Measurements from ENCODE around the gene DIPK2A.

Gene DIPK2A

DNA sequence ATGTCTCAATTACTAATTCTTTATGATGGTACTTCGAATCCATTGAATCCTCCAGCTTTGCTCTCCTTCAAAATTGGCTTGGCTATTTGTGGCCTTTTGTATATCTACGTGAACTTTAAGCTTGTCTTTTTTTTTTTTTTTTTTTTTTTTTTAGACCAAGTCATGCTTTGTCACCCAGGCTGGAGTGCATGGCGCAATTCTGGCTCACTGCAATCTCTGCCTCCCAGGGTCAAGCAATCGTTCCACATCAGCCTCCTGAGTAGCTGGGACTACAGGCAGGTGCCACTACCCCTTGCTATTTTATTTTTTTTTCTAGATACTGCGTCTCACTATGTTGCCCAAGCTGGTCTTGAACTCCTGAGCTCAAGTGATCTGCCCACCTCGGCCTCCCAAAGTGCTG is 7.7 kb upstream of the DIPK2A start:
- peaks cover 8% of the 10 kb centered on the region for H3K9me3 Mint-ChIP-seq (ENCODE audit: low read depth)
- H3K4me1 Mint-ChIP-seq (ENCODE audit: low read depth) = no peaks in the 10 kb centered on the region
- H3K4me3 Mint-ChIP-seq = no peak overlapping the region
- H3K27me3 Mint-ChIP-seq = peaks cover 14% of the 10 kb centered on the region
- H3K36me3 Mint-ChIP-seq = peaks cover 2% of the 10 kb centered on the region
- H3K27ac Mint-ChIP-seq = no peak overlapping the region

DNA sequence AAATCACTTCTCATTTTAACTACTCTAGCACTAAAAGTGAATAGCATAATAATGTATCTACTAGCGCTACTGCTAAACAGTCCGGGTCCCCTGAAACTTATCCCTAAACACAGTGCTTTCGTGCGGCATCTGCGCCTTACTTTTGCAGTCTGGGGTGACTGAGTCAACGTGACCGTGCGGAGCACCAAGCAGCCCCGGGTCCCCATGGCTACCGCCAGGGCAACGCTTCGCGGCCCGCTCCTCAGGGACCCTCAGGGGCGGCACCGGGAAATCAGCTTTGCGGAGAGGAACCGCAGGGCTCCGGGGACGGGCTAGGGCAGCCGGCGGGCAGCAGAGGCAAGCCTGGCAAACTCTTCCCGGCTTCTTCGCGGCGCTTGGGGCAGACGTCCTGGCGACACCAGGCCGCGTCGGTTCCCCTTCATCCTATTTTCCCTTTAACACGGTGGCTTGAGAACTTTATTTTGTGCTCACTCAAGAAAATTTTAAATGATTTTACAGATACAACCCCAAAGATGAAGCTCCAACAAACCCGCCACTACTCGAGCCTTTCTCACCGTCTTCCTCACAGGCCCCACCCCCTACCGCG is 757 bp upstream of the DIPK2A start:
- Mint-ChIP-seq H3K36me3 (no peaks in the 10 kb centered on the region), H3K9me3 (ENCODE audit: low read depth) (no peaks in the 10 kb centered on the region), H3K27ac (peak overlapping the region; percentile 91), H3K4me1 (ENCODE audit: low read depth) (peaks cover 28% of the 10 kb centered on the region), H3K27me3 (peaks cover 5% of the 10 kb centered on the region), H3K4me3 (peak overlapping the region; percentile 96)

DNA sequence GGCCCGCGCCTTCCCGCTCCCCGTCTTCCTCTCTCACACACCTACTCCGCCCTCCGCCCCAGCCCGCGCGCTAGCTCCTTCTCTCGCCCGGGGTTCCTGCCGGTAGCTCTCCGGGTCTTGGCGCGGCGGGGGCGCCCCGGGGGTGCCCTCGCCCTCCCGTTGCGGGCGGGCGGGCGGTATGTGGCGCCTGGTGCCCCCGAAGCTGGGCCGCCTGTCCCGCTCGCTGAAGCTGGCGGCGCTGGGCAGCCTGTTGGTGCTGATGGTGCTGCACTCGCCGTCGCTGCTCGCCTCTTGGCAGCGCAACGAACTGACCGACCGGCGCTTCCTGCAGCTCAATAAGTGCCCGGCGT is 507 bp downstream of the DIPK2A start:
- peaks cover 39% of the 10 kb centered on the region for H3K4me1 Mint-ChIP-seq (ENCODE audit: low read depth)
- H3K27me3 Mint-ChIP-seq = peaks cover 3% of the 10 kb centered on the region
- peak overlapping the region; percentile 91 for H3K27ac Mint-ChIP-seq
- no peaks in the 10 kb centered on the region for H3K9me3 Mint-ChIP-seq (ENCODE audit: low read depth)
- peak overlapping the region; percentile 96 for H3K4me3 Mint-ChIP-seq
- H3K36me3 Mint-ChIP-seq = no peaks in the 10 kb centered on the region

DNA sequence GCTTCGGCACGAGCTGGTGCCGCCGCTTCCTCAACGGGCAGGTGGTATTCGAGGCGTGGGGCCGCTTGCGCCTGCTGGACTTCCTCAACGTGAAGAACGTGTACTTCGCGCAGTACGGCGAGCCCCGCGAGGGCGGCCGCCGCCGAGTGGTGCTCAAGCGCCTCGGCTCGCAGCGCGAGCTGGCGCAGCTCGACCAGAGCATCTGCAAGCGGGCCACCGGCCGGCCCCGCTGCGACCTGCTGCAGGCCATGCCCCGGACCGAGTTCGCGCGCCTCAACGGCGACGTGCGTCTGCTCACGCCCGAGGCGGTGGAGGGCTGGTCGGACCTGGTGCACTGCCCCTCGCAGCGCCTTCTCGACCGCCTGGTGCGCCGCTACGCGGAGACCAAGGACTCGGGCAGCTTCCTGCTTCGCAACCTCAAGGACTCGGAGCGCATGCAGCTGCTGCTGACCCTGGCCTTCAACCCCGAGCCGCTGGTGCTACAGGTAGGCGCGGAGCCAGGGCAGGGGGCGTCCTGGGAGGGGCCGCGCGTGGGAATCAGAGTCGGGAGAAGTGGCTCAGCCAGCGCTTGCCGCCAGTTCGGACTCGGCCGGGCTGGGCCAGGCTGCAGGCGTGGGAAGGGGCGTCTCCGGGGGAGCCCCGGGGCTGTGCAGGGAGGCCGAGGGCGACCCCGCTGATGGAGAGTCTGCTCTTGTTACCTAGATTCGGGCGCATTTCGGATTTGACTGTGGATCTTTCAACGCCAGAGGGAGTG is 1.1 kb downstream of the DIPK2A start:
- Mint-ChIP-seq H3K27me3 (peaks cover 3% of the 10 kb centered on the region), H3K4me1 (ENCODE audit: low read depth) (peaks cover 43% of the 10 kb centered on the region), H3K27ac (peak overlapping the region; percentile 79), H3K9me3 (ENCODE audit: low read depth) (no peaks in the 10 kb centered on the region), H3K36me3 (no peaks in the 10 kb centered on the region), H3K4me3 (peak overlapping the region; percentile 96)

DNA sequence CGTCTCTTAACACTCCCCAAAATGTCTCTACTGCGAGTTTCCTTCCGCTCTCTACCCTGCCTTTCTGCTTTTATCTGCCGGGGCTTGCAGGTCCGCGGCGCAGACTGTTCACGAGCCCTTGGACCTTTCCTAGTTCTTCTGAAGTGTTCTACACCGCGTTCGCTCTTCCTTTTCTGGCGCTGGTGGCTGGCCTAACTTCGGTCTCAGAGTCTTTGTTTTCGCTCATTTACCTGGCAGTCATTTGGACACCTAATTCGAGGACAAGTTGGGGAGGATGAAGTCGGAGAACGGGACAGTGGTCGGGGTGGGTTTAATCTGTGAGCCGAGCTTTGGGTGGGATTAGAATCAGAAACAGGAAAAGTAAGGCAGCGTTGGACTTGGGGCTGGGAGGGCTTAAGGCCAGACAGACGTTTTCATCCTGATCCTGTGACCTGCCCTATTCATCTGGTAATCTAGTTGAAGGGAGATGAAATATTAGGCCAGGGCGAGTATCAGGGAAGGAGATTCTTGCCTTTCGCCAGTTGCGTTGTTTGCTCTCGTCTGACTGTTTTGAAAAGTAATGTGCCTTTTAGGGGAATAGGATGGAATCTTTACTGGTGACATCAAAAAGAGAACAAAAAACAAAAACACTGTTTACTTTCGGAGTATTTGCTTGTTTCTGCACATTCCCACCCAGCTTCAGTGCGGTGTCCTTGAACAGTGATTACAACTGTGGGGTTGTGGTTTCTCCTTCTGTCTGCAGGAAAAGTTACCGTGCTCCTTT is 1.8 kb downstream of the DIPK2A start:
- Mint-ChIP-seq H3K4me3 (peak overlapping the region; percentile 90), H3K9me3 (ENCODE audit: low read depth) (no peaks in the 10 kb centered on the region), H3K36me3 (no peaks in the 10 kb centered on the region), H3K27me3 (peaks cover 3% of the 10 kb centered on the region), H3K27ac (peak overlapping the region; percentile 79), H3K4me1 (ENCODE audit: low read depth) (peaks cover 50% of the 10 kb centered on the region)

DNA sequence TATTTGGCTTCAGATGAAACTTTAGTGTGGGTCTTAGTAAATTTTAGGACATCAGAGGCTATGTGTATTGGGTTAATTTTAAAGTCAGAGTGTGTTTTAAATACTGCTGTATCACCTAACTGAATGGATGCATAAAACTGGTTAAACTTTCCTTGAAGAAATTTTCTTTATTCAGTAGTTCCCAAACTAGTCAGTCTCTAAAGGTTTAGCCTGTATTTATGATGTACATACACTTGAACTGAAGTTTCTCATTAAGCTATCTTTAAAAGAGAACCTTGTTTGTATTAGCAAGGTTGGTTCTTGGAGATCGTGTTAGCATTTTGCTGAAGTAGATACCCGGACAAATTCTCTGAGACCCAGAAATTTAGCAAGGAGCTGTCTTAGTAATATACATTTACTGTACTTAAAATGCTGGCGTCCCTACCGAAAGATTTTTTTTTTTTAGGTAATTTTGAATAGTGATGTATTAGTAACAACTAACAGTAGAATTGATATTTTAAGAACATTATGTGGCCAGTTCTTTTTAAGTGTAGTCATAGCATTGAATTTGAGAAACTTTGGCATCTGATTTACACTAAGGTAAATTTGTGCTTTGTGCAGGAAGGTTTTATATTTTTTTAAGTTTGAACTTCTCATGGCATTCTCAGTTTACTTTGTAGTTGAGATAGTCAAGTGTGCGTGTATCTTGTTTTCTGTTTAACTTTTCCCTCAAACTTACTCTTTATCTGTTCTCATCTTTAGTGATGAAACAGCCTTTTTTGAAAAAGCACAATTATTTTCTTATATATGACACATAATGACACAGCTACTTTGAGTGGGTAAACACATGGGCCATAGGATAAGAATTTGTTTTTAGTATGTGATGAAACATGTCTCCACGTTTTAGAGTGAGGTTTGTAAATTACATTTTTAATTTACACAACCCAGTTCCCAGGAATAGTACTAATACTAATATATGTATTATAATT is 2.9 kb downstream of the DIPK2A start:
- Mint-ChIP-seq H3K27me3 (no peaks in the 10 kb centered on the region), H3K9me3 (ENCODE audit: low read depth) (no peaks in the 10 kb centered on the region), H3K36me3 (no peaks in the 10 kb centered on the region), H3K4me1 (ENCODE audit: low read depth) (peaks cover 56% of the 10 kb centered on the region), H3K4me3 (peak overlapping the region; percentile 90), H3K27ac (no peak overlapping the region)

DNA sequence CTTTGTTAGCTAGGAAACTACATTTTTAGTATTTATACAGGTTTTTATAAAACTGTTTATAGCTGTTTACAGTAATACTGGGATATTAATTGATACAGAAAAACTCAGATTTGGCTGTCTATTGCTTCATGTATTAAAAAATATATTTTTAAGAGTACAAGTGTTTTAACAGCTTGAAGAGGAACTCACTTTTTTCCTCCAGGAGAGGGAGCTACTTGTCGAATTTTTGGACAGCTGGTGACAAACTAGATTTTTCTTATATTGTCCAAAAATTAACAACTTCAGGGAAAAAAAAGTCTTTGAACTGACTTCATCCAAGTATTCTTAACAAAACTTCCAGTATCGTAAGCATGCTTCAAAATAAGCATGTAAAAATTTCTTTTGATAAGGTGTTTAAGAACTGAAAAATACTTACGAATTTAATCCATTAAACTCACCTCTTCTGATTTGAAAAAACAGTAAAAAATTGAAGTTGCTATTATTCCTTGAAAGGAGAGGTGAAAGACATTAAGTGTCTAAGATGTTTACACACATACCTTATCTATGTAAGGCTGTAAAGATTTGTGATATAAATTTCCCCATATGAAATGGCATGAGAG is 4.0 kb downstream of the DIPK2A start:
- H3K36me3 Mint-ChIP-seq = no peaks in the 10 kb centered on the region
- peaks cover 54% of the 10 kb centered on the region for H3K4me1 Mint-ChIP-seq (ENCODE audit: low read depth)
- H3K27me3 Mint-ChIP-seq = no peaks in the 10 kb centered on the region
- H3K27ac Mint-ChIP-seq = no peak overlapping the region
- no peak overlapping the region for H3K4me3 Mint-ChIP-seq
- no peaks in the 10 kb centered on the region for H3K9me3 Mint-ChIP-seq (ENCODE audit: low read depth)

DNA sequence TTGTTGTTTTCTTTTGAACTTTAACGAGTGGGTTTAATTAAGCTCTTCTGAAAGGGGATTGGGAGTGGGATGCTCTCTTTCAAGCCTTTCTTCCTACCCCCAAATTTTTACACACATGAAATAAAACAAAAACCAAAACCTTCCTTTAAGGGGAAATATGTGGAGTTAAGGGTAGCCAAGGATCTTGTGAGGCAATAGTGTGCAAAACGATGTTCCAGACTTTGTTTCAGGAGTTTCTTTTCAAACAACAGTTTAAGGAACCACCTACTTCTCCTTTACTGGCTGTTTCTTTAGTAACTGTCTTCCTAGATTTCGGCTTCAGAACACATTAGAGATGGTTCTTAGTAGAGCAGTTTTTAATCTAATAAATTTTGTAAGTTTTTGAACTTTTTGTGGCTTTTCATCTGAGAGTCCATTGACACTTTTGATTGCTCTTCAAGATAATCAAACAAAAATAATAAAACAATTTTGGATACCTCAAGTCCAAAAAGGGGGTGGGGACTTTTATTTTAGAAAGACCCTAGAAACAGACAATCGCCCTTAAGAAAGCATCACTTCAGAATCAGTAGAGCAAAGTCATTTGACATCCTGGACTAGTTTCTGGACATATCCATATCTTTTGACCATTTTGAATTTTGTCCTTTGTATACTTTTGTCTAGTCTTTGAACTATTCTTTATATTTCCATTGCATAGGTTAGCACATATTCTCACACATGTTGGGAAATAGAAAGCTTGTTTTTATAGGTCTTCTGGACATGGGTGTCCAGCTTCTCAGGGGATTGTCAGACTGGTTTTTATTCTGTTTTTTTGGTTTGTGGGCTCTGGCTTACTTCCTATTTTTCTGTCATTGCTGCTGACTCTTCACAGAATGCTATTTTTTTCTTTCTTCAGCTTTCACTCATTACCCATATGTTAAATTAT is 6.0 kb downstream of the DIPK2A start:
- H3K27me3 Mint-ChIP-seq = no peaks in the 10 kb centered on the region
- H3K9me3 Mint-ChIP-seq (ENCODE audit: low read depth) = no peaks in the 10 kb centered on the region
- peaks cover 60% of the 10 kb centered on the region for H3K4me1 Mint-ChIP-seq (ENCODE audit: low read depth)
- peaks cover 6% of the 10 kb centered on the region for H3K36me3 Mint-ChIP-seq
- H3K27ac Mint-ChIP-seq = no peak overlapping the region
- H3K4me3 Mint-ChIP-seq = no peak overlapping the region

DNA sequence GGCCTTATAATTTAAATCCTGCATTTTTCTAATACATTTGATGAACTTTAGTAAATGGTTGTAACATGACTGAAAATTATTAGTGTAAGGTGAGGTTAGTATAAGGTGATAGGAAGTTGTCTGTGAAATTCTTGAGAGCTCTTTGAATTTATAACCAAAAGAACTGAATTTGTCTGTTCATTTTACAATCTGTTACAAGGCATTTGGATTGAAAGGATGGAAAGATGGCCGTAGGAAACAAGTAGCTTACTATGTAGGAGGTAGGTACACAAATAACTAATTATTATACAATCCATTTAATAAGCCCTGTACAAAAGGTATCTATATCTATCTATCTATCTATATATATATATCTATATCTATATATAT is 6.6 kb downstream of the DIPK2A start:
- H3K4me3 Mint-ChIP-seq = no peak overlapping the region
- no peak overlapping the region for H3K27ac Mint-ChIP-seq
- H3K4me1 Mint-ChIP-seq (ENCODE audit: low read depth) = peaks cover 66% of the 10 kb centered on the region

DNA sequence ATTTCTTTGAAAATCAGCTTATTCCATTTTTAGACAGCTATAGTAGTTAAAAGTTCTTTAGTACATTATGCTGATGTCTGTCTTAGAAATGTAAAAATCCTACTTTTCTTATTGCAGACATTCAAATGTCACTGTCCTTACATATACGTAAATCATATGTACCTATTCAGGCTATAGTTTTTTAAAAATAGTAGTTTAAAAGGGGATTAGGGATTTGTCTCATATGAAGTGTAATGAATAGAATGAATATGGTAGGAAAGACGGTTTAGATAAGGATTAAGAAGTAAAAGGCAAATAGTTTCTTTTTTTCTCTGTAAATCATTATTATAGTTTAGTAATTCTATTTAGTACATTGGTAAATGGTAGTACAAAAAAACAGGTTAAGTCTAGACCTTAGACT is 7.4 kb downstream of the DIPK2A start:
- H3K36me3 Mint-ChIP-seq = peaks cover 14% of the 10 kb centered on the region
- peaks cover 66% of the 10 kb centered on the region for H3K4me1 Mint-ChIP-seq (ENCODE audit: low read depth)
- H3K4me3 Mint-ChIP-seq = no peak overlapping the region
- no peak overlapping the region for H3K27ac Mint-ChIP-seq
- no peaks in the 10 kb centered on the region for H3K27me3 Mint-ChIP-seq
- H3K9me3 Mint-ChIP-seq (ENCODE audit: low read depth) = no peaks in the 10 kb centered on the region

More for the DNA sequence above, 6.6 kb downstream of the DIPK2A start:
- Mint-ChIP-seq H3K36me3 (peaks cover 12% of the 10 kb centered on the region), H3K9me3 (ENCODE audit: low read depth) (no peaks in the 10 kb centered on the region), H3K27me3 (no peaks in the 10 kb centered on the region)

DNA sequence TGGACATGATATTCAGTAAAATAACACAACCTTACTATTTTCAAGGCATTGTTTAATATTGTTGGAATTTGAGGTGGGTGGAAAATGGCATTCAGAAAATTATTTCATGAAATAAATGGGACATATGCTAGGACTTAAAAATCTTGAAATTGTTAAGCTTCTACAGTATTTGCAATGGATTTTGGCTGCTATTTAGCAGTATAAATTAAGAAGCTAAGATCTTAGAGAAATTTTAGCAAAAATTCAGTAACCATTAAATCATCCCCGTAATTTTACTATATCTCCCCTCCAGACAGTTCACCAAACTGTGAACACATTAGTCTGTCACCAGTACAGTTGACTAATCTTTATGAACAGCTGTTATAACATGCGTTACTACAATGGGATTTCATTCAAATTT is 8.2 kb downstream of the DIPK2A start:
- H3K4me3 Mint-ChIP-seq = no peak overlapping the region
- H3K36me3 Mint-ChIP-seq = peaks cover 14% of the 10 kb centered on the region
- H3K27ac Mint-ChIP-seq = no peak overlapping the region
- H3K4me1 Mint-ChIP-seq (ENCODE audit: low read depth) = peaks cover 64% of the 10 kb centered on the region
- H3K27me3 Mint-ChIP-seq = no peaks in the 10 kb centered on the region
- H3K9me3 Mint-ChIP-seq (ENCODE audit: low read depth) = no peaks in the 10 kb centered on the region

DNA sequence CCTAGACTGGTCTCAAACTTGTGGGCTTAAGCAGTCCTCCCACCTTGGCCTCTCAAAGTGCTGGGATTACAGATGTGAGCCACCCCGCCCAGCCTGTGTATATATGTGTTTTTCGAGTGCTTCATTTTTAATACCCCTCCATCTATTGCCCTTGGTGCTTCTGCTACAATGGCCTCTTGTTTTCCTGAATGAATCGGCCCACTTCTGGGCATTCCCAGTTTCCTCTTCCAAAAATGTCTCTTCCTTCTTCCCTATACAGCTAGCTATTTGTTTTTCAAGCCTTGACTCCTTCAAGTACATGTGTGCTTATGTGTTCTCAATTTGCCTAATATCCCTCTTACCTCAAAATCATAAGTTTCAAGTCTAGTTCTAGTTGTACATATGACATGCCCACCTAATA is 16.7 kb downstream of the DIPK2A start:
- no peaks in the 10 kb centered on the region for H3K27me3 Mint-ChIP-seq
- no peaks in the 10 kb centered on the region for H3K9me3 Mint-ChIP-seq (ENCODE audit: low read depth)
- peaks cover 20% of the 10 kb centered on the region for H3K36me3 Mint-ChIP-seq
- no peak overlapping the region for H3K4me3 Mint-ChIP-seq
- H3K27ac Mint-ChIP-seq = no peak overlapping the region
- H3K4me1 Mint-ChIP-seq (ENCODE audit: low read depth) = peaks cover 31% of the 10 kb centered on the region

DNA sequence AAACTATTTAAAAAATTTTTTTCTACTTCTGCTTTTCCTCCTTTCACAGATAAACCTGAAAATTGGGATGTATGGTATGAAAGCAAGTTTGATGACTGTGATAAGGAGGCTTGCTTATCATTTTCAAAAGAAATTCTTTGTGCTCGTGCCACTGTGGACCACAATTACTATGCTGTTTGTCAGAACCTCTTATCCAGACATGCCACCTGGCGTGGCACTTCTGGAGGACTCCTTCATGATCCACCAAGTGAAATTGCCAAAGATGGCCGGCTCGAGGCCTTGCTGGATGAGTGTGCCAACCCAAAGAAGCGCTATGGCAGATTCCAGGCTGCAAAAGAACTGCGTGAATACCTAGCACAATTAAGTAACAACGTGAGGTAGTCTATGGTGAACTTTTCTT is 17.8 kb downstream of the DIPK2A start:
- no peaks in the 10 kb centered on the region for H3K9me3 Mint-ChIP-seq (ENCODE audit: low read depth)
- H3K27ac Mint-ChIP-seq = no peak overlapping the region
- H3K27me3 Mint-ChIP-seq = no peaks in the 10 kb centered on the region
- peaks cover 23% of the 10 kb centered on the region for H3K36me3 Mint-ChIP-seq
- peaks cover 24% of the 10 kb centered on the region for H3K4me1 Mint-ChIP-seq (ENCODE audit: low read depth)
- H3K4me3 Mint-ChIP-seq = no peak overlapping the region

Data from activated naive CD8-positive, alpha-beta T cell (primary cell).